Ishikawa (cell line): Measurements from ENCODE around the gene PNMA6E.

Experiments used
- CEBPB ChIP-seq: IDR thresholded peaks from 2 replicates; pipeline ENCODE4 v1.6.1; 2012
- CREB1 ChIP-seq: IDR thresholded peaks from 2 replicates; pipeline ENCODE4 v1.6.1; 2012; ENCODE audit warnings: low read depth
- EGR1 ChIP-seq: IDR thresholded peaks from 2 replicates; pipeline ENCODE4 v1.6.1; 2012
- EP300 ChIP-seq: IDR thresholded peaks from 2 replicates; pipeline ENCODE4 v1.6.1; 2012; ENCODE audit warnings: borderline replicate concordance
- FOXM1 ChIP-seq: IDR thresholded peaks from 2 replicates; pipeline ENCODE4 v1.6.1; 2012; ENCODE audit warnings: low read depth, borderline replicate concordance
- NFIC ChIP-seq: IDR thresholded peaks from 2 replicates; pipeline ENCODE4 v1.6.1; 2012
- RAD21 ChIP-seq: IDR thresholded peaks from 2 replicates; pipeline ENCODE4 v1.6.1; 2012; ENCODE audit warnings: low read depth
- TAF1 ChIP-seq: IDR thresholded peaks from 2 replicates; pipeline ENCODE4 v1.6.1; 2012; ENCODE audit warnings: low read depth, mild to moderate bottlenecking
- TCF12 ChIP-seq: IDR thresholded peaks from 2 replicates; pipeline ENCODE4 v1.6.1; 2012; ENCODE audit warnings: low read depth
- TEAD4 ChIP-seq: IDR thresholded peaks from 2 replicates; pipeline ENCODE4 v1.6.1; 2012
- YY1 ChIP-seq: IDR thresholded peaks from 2 replicates; pipeline ENCODE4 v1.6.1; 2012; ENCODE audit warnings: low read depth
- ZBTB7A ChIP-seq: IDR thresholded peaks from 2 replicates; pipeline ENCODE4 v1.6.1; 2012; ENCODE audit warnings: low read depth
- TF ChIP-seq, protein P1 (sequence below): IDR thresholded peaks from 2 replicates; pipeline ENCODE4 v1.6.1; 2012; ENCODE audit warnings: low read depth, mild to moderate bottlenecking
- TF ChIP-seq, protein P2 (sequence below): IDR thresholded peaks from 2 replicates; pipeline ENCODE4 v1.6.1; 2012
- TF ChIP-seq, protein P3 (sequence below): IDR thresholded peaks from 2 replicates; pipeline ENCODE4 v1.6.1; 2012

Gene PNMA6E

DNA sequence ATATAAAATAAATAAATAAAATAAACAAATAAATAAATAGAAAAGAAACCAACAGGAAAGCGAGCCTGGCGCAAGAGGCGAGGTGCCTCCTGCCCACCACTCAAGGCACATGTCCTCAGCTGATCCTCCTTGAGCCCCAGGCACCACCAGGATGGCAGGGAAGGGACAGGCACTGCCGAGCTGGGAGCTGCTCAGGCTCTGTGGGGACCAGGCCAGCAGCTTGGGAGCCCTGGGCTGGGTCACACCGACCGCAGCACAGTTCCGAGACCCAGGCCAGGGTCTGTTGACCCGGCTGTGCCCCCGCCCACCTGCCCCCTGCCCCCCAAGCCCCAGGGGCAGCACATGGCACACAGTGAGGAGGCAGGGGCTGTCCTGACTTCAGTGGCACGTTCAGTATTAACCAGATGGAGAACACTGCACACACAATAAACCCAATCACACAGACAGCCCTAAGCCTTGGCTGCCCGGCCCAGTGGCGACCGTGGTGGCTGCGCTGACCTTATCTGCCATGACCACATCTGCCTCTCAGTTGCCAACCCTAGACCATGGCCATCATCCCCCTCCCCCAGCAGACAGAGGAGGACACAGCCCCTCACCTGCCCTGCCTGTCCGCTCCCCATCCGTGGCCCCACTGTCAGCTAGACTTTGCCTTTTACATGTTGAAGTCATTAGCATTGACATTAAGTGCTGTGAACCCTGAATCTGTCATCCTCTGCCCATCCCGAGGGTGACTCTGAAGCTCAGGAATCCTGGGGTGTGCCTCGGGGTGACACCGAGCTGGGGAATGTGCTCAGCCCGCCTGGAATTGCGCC, 47.6 kb upstream of the PNMA6E start:
- no peak for TF ChIP-seq ZBTB7A
- TF ChIP-seq RAD21: no peak
- TF ChIP-seq YY1: no peak
- TF ChIP-seq, protein P1, sequence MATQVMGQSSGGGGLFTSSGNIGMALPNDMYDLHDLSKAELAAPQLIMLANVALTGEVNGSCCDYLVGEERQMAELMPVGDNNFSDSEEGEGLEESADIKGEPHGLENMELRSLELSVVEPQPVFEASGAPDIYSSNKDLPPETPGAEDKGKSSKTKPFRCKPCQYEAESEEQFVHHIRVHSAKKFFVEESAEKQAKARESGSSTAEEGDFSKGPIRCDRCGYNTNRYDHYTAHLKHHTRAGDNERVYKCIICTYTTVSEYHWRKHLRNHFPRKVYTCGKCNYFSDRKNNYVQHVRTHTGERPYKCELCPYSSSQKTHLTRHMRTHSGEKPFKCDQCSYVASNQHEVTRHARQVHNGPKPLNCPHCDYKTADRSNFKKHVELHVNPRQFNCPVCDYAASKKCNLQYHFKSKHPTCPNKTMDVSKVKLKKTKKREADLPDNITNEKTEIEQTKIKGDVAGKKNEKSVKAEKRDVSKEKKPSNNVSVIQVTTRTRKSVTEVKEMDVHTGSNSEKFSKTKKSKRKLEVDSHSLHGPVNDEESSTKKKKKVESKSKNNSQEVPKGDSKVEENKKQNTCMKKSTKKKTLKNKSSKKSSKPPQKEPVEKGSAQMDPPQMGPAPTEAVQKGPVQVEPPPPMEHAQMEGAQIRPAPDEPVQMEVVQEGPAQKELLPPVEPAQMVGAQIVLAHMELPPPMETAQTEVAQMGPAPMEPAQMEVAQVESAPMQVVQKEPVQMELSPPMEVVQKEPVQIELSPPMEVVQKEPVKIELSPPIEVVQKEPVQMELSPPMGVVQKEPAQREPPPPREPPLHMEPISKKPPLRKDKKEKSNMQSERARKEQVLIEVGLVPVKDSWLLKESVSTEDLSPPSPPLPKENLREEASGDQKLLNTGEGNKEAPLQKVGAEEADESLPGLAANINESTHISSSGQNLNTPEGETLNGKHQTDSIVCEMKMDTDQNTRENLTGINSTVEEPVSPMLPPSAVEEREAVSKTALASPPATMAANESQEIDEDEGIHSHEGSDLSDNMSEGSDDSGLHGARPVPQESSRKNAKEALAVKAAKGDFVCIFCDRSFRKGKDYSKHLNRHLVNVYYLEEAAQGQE: no peak
- no peak for TF ChIP-seq EP300
- no peak for TF ChIP-seq CEBPB
- no peak for TF ChIP-seq EGR1
- TF ChIP-seq NFIC: no peak
- TF ChIP-seq, protein P2, sequence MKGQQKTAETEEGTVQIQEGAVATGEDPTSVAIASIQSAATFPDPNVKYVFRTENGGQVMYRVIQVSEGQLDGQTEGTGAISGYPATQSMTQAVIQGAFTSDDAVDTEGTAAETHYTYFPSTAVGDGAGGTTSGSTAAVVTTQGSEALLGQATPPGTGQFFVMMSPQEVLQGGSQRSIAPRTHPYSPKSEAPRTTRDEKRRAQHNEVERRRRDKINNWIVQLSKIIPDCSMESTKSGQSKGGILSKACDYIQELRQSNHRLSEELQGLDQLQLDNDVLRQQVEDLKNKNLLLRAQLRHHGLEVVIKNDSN: no peak
- TF ChIP-seq TCF12: no peak
- no peak for TF ChIP-seq CREB1
- TF ChIP-seq TAF1: no peak
- TF ChIP-seq TEAD4: no peak
- no peak for TF ChIP-seq FOXM1
- TF ChIP-seq, protein P3, sequence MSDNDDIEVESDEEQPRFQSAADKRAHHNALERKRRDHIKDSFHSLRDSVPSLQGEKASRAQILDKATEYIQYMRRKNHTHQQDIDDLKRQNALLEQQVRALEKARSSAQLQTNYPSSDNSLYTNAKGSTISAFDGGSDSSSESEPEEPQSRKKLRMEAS: no peak

DNA sequence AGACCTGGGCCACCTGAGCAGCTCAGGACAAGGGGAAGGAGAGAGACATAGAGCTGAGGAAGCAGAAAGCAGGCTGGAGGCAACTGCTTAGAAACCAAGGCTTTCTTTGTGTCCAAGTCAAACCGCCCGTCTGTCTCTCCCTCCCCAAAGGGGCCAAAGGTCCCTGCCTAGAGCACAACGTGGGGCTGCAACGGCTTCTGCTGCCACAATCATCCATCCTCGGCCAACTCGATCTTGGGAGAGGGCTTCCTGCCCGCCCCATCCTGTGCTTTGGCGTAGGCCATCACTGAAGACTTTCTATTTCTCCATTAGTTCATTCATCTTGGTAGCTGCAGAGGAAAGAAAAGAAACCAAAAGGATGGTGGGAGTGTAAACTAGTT, 46.4 kb upstream of the PNMA6E start:
- no peak for TF ChIP-seq EP300
- TF ChIP-seq NFIC: no peak
- TF ChIP-seq, protein P2: no peak
- no peak for TF ChIP-seq TCF12
- TF ChIP-seq EGR1: no peak
- no peak for TF ChIP-seq YY1
- TF ChIP-seq FOXM1: no peak
- no peak for TF ChIP-seq TAF1
- no peak for TF ChIP-seq RAD21
- TF ChIP-seq, protein P1: no peak
- no peak for TF ChIP-seq TEAD4
- no peak for TF ChIP-seq ZBTB7A
- TF ChIP-seq, protein P3: no peak
- TF ChIP-seq CEBPB: no peak
- no peak for TF ChIP-seq CREB1

DNA sequence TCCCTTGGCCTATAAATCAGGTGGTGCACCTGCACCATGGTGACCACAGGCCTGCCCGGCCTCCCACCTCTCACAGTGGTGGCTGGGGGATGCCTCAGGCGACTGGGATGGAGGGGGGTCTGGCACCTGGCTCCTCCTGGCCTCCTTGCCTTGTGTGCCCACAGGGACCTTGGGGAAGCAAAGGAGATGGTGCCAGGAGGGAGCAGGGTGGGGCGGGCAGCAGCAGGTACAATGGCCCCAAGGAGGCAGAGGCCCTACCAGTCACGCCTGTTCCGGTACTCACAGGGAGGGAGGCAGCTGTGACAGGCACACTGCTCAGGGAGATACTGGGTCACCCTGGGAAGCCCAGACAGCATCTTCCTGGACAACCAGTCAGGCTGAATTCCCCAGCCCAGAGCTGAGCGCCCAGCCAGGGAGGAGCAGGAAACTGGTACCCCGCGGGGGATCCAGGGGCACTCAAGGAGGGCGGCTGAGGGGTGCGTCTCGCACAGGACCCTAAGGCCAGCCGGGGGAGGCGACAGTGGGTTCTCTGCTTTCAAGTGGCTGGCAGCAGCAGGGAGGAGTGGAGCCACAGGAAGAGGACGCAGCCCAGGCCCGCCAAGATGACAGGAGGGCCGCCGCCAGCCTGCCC, 45.9 kb upstream of the PNMA6E start:
- TF ChIP-seq NFIC (no peak), ZBTB7A (no peak), FOXM1 (no peak), TAF1 (no peak), EP300 (no peak), EGR1 (no peak), TCF12 (no peak), YY1 (no peak), CEBPB (no peak), RAD21 (no peak), CREB1 (no peak), TEAD4 (no peak)
- TF ChIP-seq, protein P1: no peak
- TF ChIP-seq, protein P3: no peak
- TF ChIP-seq, protein P2: no peak
